Sigmoid colon (tissue), 3 donors: ENCODE results near the gene CCDC38.

Experiments
- CTCF ChIP-seq, 4 experiments: fragments of 450-650 bp in 3 of 4; fragments of 200-600 bp in 1 of 4; IDR thresholded peaks; one replicate each; pipeline ENCODE4 v1.5.1; 2016 to 2019; ENCODE audit warnings: antibody characterized with exemption in 4 of 4, mild to moderate bottlenecking in 3 of 4, moderate library complexity in 2 of 4
- POLR2A ChIP-seq, 2 donors: fragments of 450-650 bp; IDR thresholded peaks; one replicate each; pipeline ENCODE4 v1.6.1; 2016; ENCODE audit warnings: antibody characterized with exemption in 2 of 2, mild to moderate bottlenecking in 2 of 2, moderate library complexity in 2 of 2

- TF ChIP-seq CTCF (IDR thresholded peaks at IDR 0.05) = no peak
- TF ChIP-seq POLR2A (IDR thresholded peaks at IDR 0.05) = no peak
Measured at GRCh38 chr12:95942101-95942523, 302 bp downstream of the CCDC38 start.
